Kidney glomerular epithelial cell (primary cell): ENCODE results near the gene PDCD1.

Experiments
- DNase-seq: peaks from one replicate; lab custom pipeline; 2025; lab: John Stamatoyannopoulos, UW

Gene PDCD1

GRCh38 chr2:241895712-241896641, 37.3 kb upstream of the PDCD1 start:
- DNase-seq, result no peak

- DNase-seq, result no peak
These were observed 36.7 kb upstream of the PDCD1 start for GRCh38 chr2:241895427-241895711.

GRCh38 chr2:241894681-241895426, 36.2 kb upstream of the PDCD1 start:
- no peak for DNase-seq

GRCh38 chr2:241894056-241894641, 35.5 kb upstream of the PDCD1 start:
- no peak for DNase-seq

GRCh38 chr2:241893265-241893664, 34.6 kb upstream of the PDCD1 start:
- DNase-seq, result no peak

GRCh38 chr2:241892299-241893137, 33.8 kb upstream of the PDCD1 start:
- DNase-seq, result no peak

GRCh38 chr2:241891988-241892298, 33.2 kb upstream of the PDCD1 start:
- DNase-seq, result no peak

GRCh38 chr2:241891315-241891987, 32.8 kb upstream of the PDCD1 start:
- DNase-seq, result no peak

GRCh38 chr2:241890524-241891235, 32.0 kb upstream of the PDCD1 start:
- DNase-seq, result no peak

- no peak for DNase-seq
These were observed 29.9 kb upstream of the PDCD1 start for GRCh38 chr2:241888641-241889040.

GRCh38 chr2:241887806-241888522, 29.3 kb upstream of the PDCD1 start:
- no peak for DNase-seq

- no peak for DNase-seq
These were observed 28.2 kb upstream of the PDCD1 start for GRCh38 chr2:241886840-241887447.

- no peak for DNase-seq
These were observed 27.4 kb upstream of the PDCD1 start for GRCh38 chr2:241885946-241886643.

GRCh38 chr2:241885291-241885945, 26.7 kb upstream of the PDCD1 start:
- no peak for DNase-seq

- no peak for DNase-seq
These were observed 26.2 kb upstream of the PDCD1 start for GRCh38 chr2:241884951-241885290.

- DNase-seq, result no peak
These were observed 23.5 kb upstream of the PDCD1 start for GRCh38 chr2:241882091-241882625.

GRCh38 chr2:241880311-241881073, 21.8 kb upstream of the PDCD1 start:
- DNase-seq, result no peak

GRCh38 chr2:241879326-241879725, 20.6 kb upstream of the PDCD1 start:
- DNase-seq, result no peak
